WI38 (cell line): ENCODE data around the gene WDPCP.
"Not testable (repeated sequence)": the region's sequence is repeated elsewhere in the genome, so short reads cannot be mapped to it uniquely, and the experiment has no call there.

Experiments
- H3K4me3 ChIP-seq: 2 replicates; pipeline ENCODE4 v1.5.1; 2011; ENCODE audit warnings: low read depth, mild to moderate bottlenecking, control low read depth, low read length
- TF ChIP-seq, protein P1 (sequence below): IDR thresholded peaks from 2 replicates; pipeline ENCODE4 v1.5.1; 2012; ENCODE audit warnings: low read depth, mild to moderate bottlenecking, control low read depth, low read length

Gene WDPCP

DNA sequence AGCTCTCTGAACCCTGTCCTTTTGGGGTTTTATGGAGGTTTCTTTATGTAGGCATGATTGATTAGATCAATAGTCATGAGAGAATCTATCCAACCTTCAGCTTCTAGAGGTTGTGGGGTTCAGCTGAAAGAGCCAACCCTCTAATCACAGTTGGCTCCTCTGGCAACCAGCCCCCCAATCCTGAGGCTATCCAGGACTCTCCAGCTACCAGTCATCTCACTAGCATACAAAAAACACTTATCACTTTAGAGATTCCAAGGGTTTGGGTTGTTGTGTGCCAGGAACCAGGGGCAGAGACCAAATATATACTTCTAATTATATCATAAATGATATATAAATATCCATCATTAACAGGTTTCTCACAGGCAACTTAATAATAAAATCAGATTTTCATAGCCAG is 11.7 kb downstream of the WDPCP start:
- TF ChIP-seq, protein P1, sequence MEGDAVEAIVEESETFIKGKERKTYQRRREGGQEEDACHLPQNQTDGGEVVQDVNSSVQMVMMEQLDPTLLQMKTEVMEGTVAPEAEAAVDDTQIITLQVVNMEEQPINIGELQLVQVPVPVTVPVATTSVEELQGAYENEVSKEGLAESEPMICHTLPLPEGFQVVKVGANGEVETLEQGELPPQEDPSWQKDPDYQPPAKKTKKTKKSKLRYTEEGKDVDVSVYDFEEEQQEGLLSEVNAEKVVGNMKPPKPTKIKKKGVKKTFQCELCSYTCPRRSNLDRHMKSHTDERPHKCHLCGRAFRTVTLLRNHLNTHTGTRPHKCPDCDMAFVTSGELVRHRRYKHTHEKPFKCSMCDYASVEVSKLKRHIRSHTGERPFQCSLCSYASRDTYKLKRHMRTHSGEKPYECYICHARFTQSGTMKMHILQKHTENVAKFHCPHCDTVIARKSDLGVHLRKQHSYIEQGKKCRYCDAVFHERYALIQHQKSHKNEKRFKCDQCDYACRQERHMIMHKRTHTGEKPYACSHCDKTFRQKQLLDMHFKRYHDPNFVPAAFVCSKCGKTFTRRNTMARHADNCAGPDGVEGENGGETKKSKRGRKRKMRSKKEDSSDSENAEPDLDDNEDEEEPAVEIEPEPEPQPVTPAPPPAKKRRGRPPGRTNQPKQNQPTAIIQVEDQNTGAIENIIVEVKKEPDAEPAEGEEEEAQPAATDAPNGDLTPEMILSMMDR: no peak
- no peak overlapping the region for H3K4me3 ChIP-seq

DNA sequence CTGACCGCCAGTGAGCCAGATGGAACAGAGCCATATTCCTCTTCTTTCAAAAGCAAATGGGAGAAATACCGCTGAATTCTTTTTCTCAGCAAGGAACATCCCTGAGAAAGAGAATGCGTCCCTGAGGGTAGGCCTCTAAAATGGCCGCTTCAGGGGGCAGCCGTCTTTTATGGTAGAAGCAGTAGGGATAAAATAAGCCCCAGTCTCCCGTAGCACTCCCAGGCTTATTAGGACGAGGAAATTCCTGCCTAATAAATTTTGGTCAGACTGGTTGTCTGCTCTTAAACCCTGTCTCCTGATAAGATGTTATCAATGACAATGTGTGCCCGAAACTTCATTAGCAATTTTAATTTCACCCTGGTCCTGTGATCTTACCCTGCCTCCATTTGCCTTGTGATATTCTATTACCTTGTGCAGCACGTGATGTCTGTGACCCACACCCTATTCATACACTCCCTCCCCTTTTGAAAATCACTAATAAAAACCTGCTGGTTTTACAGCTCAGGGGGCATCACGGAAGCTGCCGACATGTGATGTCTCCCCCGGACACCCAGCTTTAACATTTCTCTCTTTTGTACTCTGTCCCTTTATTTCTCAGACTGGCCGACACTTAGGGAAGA is 14.4 kb downstream of the WDPCP start:
- H3K4me3 ChIP-seq: not testable (repeated sequence)

DNA sequence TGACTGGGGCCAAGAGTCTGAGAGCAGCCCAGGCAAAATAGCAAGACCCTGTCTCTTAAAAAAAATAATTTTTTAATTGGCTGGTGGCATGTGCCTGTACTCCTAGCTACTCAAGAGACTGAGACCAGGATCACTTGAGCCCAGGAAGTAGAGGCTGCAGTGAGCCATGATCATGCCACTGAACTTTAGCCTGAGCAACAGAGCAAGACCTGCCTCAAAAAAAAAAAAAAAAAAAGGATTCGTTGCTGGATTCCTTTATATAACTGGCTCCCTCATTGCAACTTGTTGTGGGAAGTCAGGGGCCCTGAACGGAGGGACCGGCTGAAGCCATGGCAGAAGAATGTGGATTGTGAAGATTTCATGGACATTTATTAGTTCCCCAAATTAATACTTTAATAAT is 15.3 kb downstream of the WDPCP start:
- H3K4me3 ChIP-seq: not testable (repeated sequence)

DNA sequence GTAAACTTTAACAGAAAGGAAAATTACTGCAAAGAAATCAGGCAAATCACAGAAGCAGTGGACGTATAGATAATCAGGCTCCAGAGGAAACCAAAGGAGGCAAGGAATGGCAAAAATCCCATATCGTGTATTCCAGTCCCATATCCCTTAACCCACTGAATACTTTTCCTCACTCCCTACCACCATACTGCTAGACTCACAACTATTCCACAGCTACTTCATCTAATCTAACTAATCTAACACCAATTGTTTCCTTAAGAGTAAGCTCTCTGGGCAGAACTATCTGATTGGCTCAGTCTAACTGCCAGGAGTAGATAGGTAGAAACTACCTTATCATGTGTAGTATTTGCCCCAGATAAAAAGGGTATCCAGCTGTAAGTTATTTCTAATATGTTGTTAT is 16.3 kb downstream of the WDPCP start:
- H3K4me3 ChIP-seq: no peak overlapping the region
- TF ChIP-seq, protein P1: no peak

GRCh38 chr2:63571291-63571690 is 17.0 kb downstream of the WDPCP start:
- TF ChIP-seq, protein P1: no peak

GRCh38 chr2:63569740-63570139 is 18.5 kb downstream of the WDPCP start:
- TF ChIP-seq, protein P1: no peak
- no peak overlapping the region for H3K4me3 ChIP-seq

More at GRCh38 chr2:63571291-63571690, 17.0 kb downstream of the WDPCP start:
- H3K4me3 ChIP-seq: no peak overlapping the region

DNA sequence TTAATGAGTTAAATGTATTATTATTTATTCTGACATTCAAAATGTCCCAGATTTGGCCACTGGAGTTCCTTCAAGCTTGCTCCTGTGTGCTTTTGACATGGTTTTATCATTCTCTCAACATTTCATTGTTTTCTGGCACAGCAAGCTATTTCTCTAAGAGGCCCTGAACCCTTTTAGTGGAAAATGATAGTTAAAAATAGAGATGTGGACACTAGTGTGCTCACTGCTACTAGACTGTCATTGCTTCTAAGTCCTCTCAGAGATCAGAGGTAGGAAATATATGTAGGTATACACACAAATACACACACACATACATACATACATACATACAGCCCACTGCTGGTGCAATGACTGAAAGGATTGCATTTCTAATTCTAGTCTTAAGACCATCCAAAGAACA is 25.5 kb downstream of the WDPCP start:
- H3K4me3 ChIP-seq: no peak overlapping the region
- TF ChIP-seq, protein P1: no peak

- not testable (repeated sequence) for H3K4me3 ChIP-seq
Measured at GRCh38 chr2:63558922-63559321, 29.4 kb downstream of the WDPCP start.

DNA sequence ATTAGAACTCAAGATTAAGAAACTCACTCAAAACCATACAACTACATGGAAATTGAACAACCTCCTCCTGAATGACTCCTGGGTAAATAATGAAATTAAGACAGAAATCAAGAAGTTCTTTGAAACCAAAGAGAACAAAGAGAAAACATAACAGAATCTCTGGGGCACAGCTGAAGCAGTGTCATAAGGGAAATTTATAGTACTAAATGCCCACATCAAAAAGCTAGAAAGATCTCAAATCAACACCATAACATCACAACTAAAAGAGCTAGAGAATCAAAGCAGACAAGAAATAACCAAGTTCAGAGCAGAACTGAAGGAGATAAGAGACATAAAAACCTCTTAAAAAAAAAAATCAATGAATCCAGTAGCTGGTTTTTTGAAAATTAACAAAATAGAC is 30.5 kb downstream of the WDPCP start:
- not testable (repeated sequence) for H3K4me3 ChIP-seq

- H3K4me3 ChIP-seq: no peak overlapping the region
- TF ChIP-seq, protein P1: no peak
Measured at GRCh38 chr2:63555931-63556330, 32.3 kb downstream of the WDPCP start.
